Measurements from ENCODE around the gene FOXE1. TPM values are rescaled to one million over a fixed set of nuclear protein-coding genes. Genes with fewer than 3 reads are reported as not detected.

FOXE1 gene
- polyA plus RNA-seq, 1 experiment = 5.3 TPM

DNA sequence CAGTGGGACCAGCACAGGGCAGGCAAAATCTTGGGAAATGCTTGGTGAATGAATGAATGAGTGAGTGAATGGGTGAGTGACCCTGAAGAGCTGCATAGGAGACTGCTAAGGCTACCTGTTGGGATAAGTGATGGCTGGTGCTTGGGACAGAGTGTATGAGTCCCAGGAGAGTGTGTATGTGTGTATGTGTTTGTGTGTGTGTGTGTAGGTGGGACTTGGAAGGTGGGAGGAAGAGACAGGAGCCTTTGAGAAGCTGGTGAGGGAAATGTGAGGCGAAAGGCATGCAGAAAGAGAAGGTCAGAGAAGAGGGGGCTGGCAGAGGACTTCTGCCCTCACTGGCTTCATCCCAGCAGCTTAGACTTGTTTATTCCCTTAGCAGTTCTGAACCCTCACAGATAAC lies 33.3 kb upstream of the FOXE1 start:
- ChIA-PET CTCF (interaction anchor here (0.6 to 1.8 kb wide), 2 partner anchors 11 to 13 kb away, joined by 3 to 9 read pairs; no protein-coding TSS in a partner anchor), POLR2A (no interaction called here)
- H3K4me3 ChIP-seq (ENCODE audit: low read depth, low read length) = no peak overlapping the region
- H3K27me3 ChIP-seq (ENCODE audit: control insufficient read depth, insufficient read depth, low read length) = peaks cover 13% of the 10 kb centered on the region
- TF ChIP-seq, protein P1, sequence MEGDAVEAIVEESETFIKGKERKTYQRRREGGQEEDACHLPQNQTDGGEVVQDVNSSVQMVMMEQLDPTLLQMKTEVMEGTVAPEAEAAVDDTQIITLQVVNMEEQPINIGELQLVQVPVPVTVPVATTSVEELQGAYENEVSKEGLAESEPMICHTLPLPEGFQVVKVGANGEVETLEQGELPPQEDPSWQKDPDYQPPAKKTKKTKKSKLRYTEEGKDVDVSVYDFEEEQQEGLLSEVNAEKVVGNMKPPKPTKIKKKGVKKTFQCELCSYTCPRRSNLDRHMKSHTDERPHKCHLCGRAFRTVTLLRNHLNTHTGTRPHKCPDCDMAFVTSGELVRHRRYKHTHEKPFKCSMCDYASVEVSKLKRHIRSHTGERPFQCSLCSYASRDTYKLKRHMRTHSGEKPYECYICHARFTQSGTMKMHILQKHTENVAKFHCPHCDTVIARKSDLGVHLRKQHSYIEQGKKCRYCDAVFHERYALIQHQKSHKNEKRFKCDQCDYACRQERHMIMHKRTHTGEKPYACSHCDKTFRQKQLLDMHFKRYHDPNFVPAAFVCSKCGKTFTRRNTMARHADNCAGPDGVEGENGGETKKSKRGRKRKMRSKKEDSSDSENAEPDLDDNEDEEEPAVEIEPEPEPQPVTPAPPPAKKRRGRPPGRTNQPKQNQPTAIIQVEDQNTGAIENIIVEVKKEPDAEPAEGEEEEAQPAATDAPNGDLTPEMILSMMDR (IDR thresholded peaks at IDR 0.05; ENCODE audit: insufficient read depth, low read depth, low read length) = no peak
- DNase-seq (ENCODE audit: low read depth) = no peak
- no peaks in the 10 kb centered on the region for H3K36me3 ChIP-seq (ENCODE audit: control insufficient read depth, insufficient read depth, low read length)

DNA sequence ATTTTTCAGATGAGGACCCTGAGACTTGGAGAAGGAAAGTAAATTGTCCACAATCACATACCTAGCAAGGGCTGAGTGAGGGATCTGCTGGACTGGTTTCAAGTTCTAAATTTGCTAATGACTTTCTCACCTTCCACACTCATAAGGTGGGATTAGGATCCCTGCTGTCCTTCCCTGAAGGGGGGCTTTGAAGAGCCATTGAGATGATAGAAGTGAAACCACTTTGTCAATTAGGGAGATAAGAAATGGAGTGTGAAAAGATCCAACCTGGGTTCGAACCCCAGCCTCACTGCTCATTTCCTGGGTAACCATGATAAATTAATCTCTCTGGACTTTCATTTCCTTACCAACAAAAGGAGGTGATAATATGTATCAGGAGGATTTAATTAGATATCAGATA lies 32.7 kb upstream of the FOXE1 start:
- no peak overlapping the region for H3K4me3 ChIP-seq (ENCODE audit: low read depth, low read length)
- ChIA-PET POLR2A (no interaction called here), CTCF (interaction anchor here (0.6 to 1.8 kb wide), 2 partner anchors 12 kb away, joined by 3 to 9 read pairs; no protein-coding TSS in a partner anchor)
- H3K27me3 ChIP-seq (ENCODE audit: control insufficient read depth, insufficient read depth, low read length) = peaks cover 13% of the 10 kb centered on the region
- DNase-seq (ENCODE audit: low read depth) = no peak
- no peaks in the 10 kb centered on the region for H3K36me3 ChIP-seq (ENCODE audit: control insufficient read depth, insufficient read depth, low read length)
- TF ChIP-seq, protein P1 (IDR thresholded peaks at IDR 0.05; ENCODE audit: insufficient read depth, low read depth, low read length) = no peak

DNA sequence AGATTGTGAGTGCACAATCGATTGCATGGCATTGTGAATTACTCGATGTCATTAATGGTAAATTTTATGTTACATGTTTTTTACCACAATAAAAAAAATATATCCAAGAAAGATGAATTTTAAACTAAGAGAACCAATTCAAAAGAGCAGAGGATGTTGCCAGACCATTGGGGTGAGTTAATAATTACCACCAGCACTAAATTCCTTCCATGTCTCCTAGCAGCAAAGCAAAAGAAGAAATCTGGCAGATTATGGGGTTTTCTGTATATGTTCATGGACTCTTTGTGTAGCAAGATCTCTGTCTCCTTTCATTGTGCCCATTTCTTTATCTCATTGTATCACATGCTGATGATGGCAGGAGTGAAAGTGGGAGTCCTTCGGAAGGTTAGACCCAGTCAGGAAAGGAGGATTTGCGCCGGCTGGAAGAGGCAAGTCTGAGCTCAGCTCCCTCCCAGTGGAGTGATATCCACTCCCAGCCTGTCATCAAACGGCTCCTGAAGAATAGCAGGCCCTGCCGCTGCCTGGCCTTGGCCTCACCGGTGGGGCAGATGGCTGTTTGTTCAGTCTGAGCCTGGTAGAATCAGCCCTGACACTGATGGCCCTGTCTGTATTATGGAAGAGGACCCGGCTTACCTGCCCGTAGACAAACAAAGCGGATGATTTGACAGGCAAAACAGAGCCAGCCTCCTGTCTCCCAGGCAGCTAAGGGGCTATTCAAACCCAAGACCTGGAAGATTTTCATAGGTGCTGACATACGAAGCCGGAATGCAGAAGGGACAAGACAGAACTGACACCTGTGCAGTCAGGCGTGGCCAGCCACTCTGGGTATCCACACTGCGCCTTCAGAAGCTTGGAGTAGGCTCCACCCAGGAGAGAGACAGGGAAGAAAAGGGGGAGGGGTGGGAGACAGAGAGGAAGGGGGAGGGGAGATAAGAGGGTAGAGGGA lies 21.9 kb upstream of the FOXE1 start:
- H3K36me3 ChIP-seq (ENCODE audit: control insufficient read depth, insufficient read depth, low read length) = no peaks in the 10 kb centered on the region
- POLR2A ChIA-PET = no interaction called here

DNA sequence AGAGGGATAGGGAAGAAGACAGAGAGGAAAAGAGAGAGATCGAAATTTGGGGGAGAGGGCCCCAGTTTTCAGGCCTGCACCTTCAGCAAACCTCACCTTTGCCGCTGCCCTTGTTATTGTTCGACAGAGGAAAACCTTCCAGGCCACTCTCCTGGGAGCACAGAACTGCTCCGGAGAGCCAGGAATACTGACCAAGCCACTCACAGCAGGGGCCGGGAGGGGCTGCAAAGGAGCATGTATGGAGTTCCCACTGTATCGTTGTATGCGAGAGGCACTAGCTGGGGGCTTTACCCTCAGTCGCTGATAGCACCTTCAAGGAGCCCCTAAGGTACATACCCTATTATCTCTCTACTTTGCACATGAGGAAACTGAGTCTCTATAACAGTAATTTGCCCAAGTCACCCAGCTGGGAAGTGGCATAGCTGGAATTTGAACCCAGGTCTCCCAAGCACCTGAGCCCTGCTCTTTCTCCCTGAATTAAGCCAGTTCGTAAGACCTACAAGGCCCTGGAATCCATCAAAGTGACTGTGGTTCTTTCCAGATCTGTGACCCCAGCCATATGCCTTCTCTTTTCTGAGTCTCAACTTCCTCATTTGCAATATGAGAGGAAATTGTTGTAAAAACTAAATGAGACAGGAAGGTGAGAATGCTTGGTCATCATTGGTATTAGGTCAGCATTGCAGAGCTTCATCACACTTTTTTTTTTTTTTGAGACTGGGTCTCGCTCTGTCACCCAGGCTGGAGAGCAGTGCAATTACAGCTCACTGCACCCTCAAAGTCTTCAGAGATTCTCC lies 21.0 kb upstream of the FOXE1 start:
- POLR2A ChIA-PET = no interaction called here

More for the DNA sequence above, 21.9 kb upstream of the FOXE1 start:
- TF ChIP-seq, protein P1 (IDR thresholded peaks at IDR 0.05; ENCODE audit: insufficient read depth, low read depth, low read length) = no peak
- H3K27me3 ChIP-seq (ENCODE audit: control insufficient read depth, insufficient read depth, low read length) = peaks cover 13% of the 10 kb centered on the region
- no peak overlapping the region for H3K4me3 ChIP-seq (ENCODE audit: low read depth, low read length)
- DNase-seq (ENCODE audit: low read depth) = no peak
- CTCF ChIA-PET = no interaction called here

More for the DNA sequence above, 21.0 kb upstream of the FOXE1 start:
- TF ChIP-seq, protein P1 (IDR thresholded peaks at IDR 0.05; ENCODE audit: insufficient read depth, low read depth, low read length) = no peak
- H3K36me3 ChIP-seq (ENCODE audit: control insufficient read depth, insufficient read depth, low read length) = no peaks in the 10 kb centered on the region
- peaks cover 12% of the 10 kb centered on the region for H3K27me3 ChIP-seq (ENCODE audit: control insufficient read depth, insufficient read depth, low read length)
- CTCF ChIA-PET = interaction anchor here (0.7 kb wide), 1 partner anchor 12 kb away, joined by 3 read pairs; no protein-coding TSS in a partner anchor
- no peak for DNase-seq (ENCODE audit: low read depth)
- no peak overlapping the region for H3K4me3 ChIP-seq (ENCODE audit: low read depth, low read length)

All from BJ (cell line).